ENCODE measurements around the gene COL13A1. TPM values are rescaled to one million over a fixed set of nuclear protein-coding genes. Genes with fewer than 3 reads are reported as not detected.

The COL13A1 gene
- total RNA-seq, 1 donor from 2014 or later: not detected

- Histone ChIP-seq H3K4me1 (no peaks in the 10 kb centered on the region), H3K4me3 (no peak overlapping the region), H3K27ac (no peak overlapping the region), H3K27me3 (no peaks in the 10 kb centered on the region), H3K9me3 (no peaks in the 10 kb centered on the region), H3K36me3 (no peaks in the 10 kb centered on the region)
- intact Hi-C loops (cut with DNase I): no loop called here
- no peak for TF ChIP-seq POLR2A (IDR thresholded peaks at IDR 0.05)
- TF ChIP-seq POLR2AphosphoS5 (IDR thresholded peaks at IDR 0.05; ENCODE audit: insufficient read depth in 1 of 2, low read depth in 1 of 2): no peak
- TF ChIP-seq CTCF (IDR thresholded peaks at IDR 0.05): no peak
- no peak for DNase-seq (ENCODE audit: extremely low spot score in 2 of 2)
These were observed 12.5 kb downstream of the COL13A1 start for GRCh38 chr10:69814251-69814650.

DNA sequence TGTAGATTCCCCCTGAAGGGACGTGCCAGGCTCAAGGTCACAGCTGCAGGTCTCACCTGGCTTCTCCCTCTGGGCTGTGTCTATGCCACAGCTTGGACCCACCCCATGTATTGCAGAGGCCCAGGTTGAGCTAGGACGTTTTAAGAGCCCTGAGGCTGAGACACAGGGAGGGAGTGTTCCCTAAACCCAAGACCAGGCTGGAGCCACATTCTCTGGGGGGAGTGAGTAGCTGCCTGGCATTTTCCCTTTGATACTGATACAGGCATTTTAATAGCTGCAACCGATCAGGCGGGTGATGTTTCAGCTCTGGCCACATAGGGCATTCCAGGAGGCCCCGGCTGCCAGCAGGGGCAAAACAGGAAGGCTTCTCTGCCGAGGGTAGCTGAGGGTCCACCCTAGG is 13.4 kb downstream of the COL13A1 start:
- H3K4me1 ChIP-seq: no peaks in the 10 kb centered on the region
- no peak overlapping the region for H3K4me3 ChIP-seq
- no peak overlapping the region for H3K27ac ChIP-seq
- H3K36me3 ChIP-seq: no peaks in the 10 kb centered on the region
- no peaks in the 10 kb centered on the region for H3K9me3 ChIP-seq
- intact Hi-C loops (cut with DNase I): no loop called here
- TF ChIP-seq POLR2A (IDR thresholded peaks at IDR 0.05) (no peak), CTCF (IDR thresholded peaks at IDR 0.05) (no peak), POLR2AphosphoS5 (IDR thresholded peaks at IDR 0.05; ENCODE audit: insufficient read depth in 1 of 2, low read depth in 1 of 2) (no peak)
- DNase-seq (ENCODE audit: extremely low spot score in 2 of 2): no peak
- no peaks in the 10 kb centered on the region for H3K27me3 ChIP-seq

GRCh38 chr10:69816521-69816920 is 14.8 kb downstream of the COL13A1 start:
- TF ChIP-seq POLR2AphosphoS5 (IDR thresholded peaks at IDR 0.05; ENCODE audit: insufficient read depth in 1 of 2, low read depth in 1 of 2) (no peak), POLR2A (IDR thresholded peaks at IDR 0.05) (no peak), CTCF (IDR thresholded peaks at IDR 0.05) (no peak)
- H3K4me1 ChIP-seq: no peaks in the 10 kb centered on the region
- H3K27me3 ChIP-seq: no peaks in the 10 kb centered on the region
- DNase-seq (ENCODE audit: extremely low spot score in 2 of 2): no peak
- H3K9me3 ChIP-seq: no peaks in the 10 kb centered on the region
- H3K36me3 ChIP-seq: no peaks in the 10 kb centered on the region
- no peak overlapping the region for H3K27ac ChIP-seq
- intact Hi-C loops (cut with DNase I): no loop called here
- no peak overlapping the region for H3K4me3 ChIP-seq

DNA sequence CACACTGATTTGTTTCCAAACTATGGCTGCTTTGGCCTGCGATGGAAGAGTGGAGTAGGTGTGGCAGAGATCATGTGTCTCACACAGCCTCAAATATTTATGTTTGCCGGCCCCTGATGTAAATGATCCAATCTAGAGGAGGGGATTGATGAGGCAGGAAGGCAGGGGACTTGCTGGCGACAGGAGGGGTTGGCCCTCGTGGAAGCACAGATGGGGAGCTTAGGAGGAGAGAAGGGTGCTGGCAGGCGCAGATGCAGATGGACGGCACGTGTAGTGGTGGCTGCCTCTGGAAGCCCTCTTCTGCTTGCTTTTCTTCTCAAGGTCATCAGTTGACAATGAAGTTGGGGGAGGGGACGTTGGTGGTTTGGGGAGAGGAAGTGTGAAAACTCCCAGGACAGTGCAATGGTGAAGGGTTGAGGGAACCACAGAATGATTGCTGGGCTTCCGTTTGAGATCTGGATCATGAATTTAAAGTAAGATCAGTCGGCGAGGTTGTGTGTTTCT is 15.4 kb downstream of the COL13A1 start:
- Histone ChIP-seq H3K27me3 (no peaks in the 10 kb centered on the region), H3K4me3 (no peak overlapping the region), H3K27ac (no peak overlapping the region), H3K4me1 (no peaks in the 10 kb centered on the region), H3K9me3 (no peaks in the 10 kb centered on the region), H3K36me3 (no peaks in the 10 kb centered on the region)
- DNase-seq (ENCODE audit: extremely low spot score in 2 of 2): no peak
- TF ChIP-seq CTCF (IDR thresholded peaks at IDR 0.05): no peak
- no peak for TF ChIP-seq POLR2A (IDR thresholded peaks at IDR 0.05)
- no peak for TF ChIP-seq POLR2AphosphoS5 (IDR thresholded peaks at IDR 0.05; ENCODE audit: insufficient read depth in 1 of 2, low read depth in 1 of 2)
- intact Hi-C loops (cut with DNase I): no loop called here

GRCh38 chr10:69818676-69819239 is 17.1 kb downstream of the COL13A1 start:
- Histone ChIP-seq H3K4me3 (no peak overlapping the region), H3K36me3 (no peaks in the 10 kb centered on the region), H3K27me3 (no peaks in the 10 kb centered on the region), H3K27ac (no peak overlapping the region), H3K9me3 (no peaks in the 10 kb centered on the region), H3K4me1 (no peaks in the 10 kb centered on the region)
- no peak for DNase-seq (ENCODE audit: extremely low spot score in 2 of 2)
- intact Hi-C loops (cut with DNase I): no loop called here
- no peak for TF ChIP-seq CTCF (IDR thresholded peaks at IDR 0.05)
- TF ChIP-seq POLR2A (IDR thresholded peaks at IDR 0.05): no peak
- TF ChIP-seq POLR2AphosphoS5 (IDR thresholded peaks at IDR 0.05; ENCODE audit: insufficient read depth in 1 of 2, low read depth in 1 of 2): no peak

Data from vagina (tissue), 2 donors.